ENCODE data around the gene DDX5. TPM values are rescaled to one million over a fixed set of nuclear protein-coding genes. Genes with fewer than 3 reads are reported as not detected.

DDX5 gene
- total and polyA plus RNA-seq, 2 of the 13 experiments (the other 11 are each of a cell fraction or from before 2014, with no cell fraction given): 503 to 684 TPM

- TF ChIP-seq U2AF1 (optimal IDR thresholded peaks at IDR 0.05; ENCODE audit: low read depth, low read length): peak; percentile 47
- no peak for TF ChIP-seq MBNL3 (CRISPR knock-in tag; conservative IDR thresholded peaks at IDR 0.05)
- TF ChIP-seq ZNF367 (CRISPR knock-in tag; IDR thresholded peaks at IDR 0.05; ENCODE audit: borderline replicate concordance): no peak
- TF ChIP-seq MBD4 (IDR thresholded peaks at IDR 0.05; ENCODE audit: borderline replicate concordance, low read length): no peak; the same call in 1 of the 2 replicates
- TF ChIP-seq ATF2 (CRISPR knock-in tag; IDR thresholded peaks at IDR 0.05): peak; percentile 70
- TF ChIP-seq ZBTB20 (CRISPR knock-in tag; IDR thresholded peaks at IDR 0.05; ENCODE audit: borderline replicate concordance, low read depth): peak; percentile 79
- TF ChIP-seq KAT8 (CRISPR knock-in tag; IDR thresholded peaks at IDR 0.05): peak; percentile 92
- TF ChIP-seq TERF1 (CRISPR knock-in tag; IDR thresholded peaks at IDR 0.05): 0 out of 2 replicates have a peak, but pooled peaks have one; percentile 77
- no peak for TF ChIP-seq FOXO4 (CRISPR knock-in tag; conservative IDR thresholded peaks at IDR 0.05)
- 0 out of 2 replicates have a peak, but pooled peaks have one; percentile 11 for TF ChIP-seq ZNF256 (CRISPR knock-in tag; conservative IDR thresholded peaks at IDR 0.05)
- 0 out of 2 replicates have a peak, but pooled peaks have one; percentile 83 for TF ChIP-seq ATF6 (CRISPR knock-in tag; conservative IDR thresholded peaks at IDR 0.05)
- TF ChIP-seq RARA (CRISPR knock-in tag; IDR thresholded peaks at IDR 0.05): peak; percentile 48
- TF ChIP-seq ZNF343 (CRISPR knock-in tag; IDR thresholded peaks at IDR 0.05): peak; percentile 57; the same call in 1 of the 2 replicates
- peak; percentile 85; the same call in 1 of the 2 replicates for TF ChIP-seq HDAC6 (IDR thresholded peaks at IDR 0.05; ENCODE audit: low read depth, low read length)
- 0 out of 2 replicates have a peak, but pooled peaks have one; percentile 40 for TF ChIP-seq ZNF609 (CRISPR knock-in tag; IDR thresholded peaks at IDR 0.05; ENCODE audit: borderline replicate concordance)
- no peak for TF ChIP-seq EZH2 (conservative IDR thresholded peaks at IDR 0.05; ENCODE audit: low read depth, low read length)
Measured at GRCh38 chr17:64496786-64497564, 9.1 kb downstream of the DDX5 start, which contains the start of gene POLG2 (continued).

Measured in HepG2 (cell line).